Measurements from ENCODE around the gene ZSCAN32.

DNA sequence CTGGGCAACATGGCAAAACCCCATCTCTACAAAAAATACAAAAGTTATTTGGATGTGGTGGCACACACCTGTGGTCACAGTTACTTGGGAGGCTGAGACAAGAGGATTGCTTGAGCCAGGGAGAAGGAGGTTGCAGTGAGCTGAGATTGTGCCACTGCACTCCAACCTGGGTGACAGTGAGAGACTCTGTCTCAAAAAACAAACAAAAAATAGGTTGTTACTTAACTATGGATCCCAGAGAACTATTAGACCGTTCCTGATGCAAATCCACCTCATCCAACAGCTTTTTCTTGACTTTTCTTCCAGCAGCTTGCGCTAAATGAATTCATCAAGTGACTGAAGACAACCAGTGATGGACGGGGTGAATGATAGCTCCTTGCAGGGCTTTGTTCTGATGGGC, 45.2 kb downstream of the ZSCAN32 start, which contains the start of gene OR2C1:
- TF ChIP-seq EZH2 (IDR thresholded peaks at IDR 0.05; ENCODE audit: insufficient read depth, poor library complexity, severe bottlenecking) (no peak), EZH2phosphoT487 (IDR thresholded peaks at IDR 0.05; ENCODE audit: insufficient read depth, low read depth) (no peak)
